Vagina (tissue), 2 donors: ENCODE measurements around the gene DHRS7. TPM values are rescaled to one million over a fixed set of nuclear protein-coding genes. Genes with fewer than 3 reads are reported as not detected.

Experiments
- DNase-seq, 2 donors: peaks; one replicate each; pipeline ENCODE4 v3.0.0-alpha.2; 2017; ENCODE audit errors: extremely low spot score in 2 of 2
- H3K27ac ChIP-seq: fragments of 200-600 bp; sonication (generic); one replicate; pipeline ENCODE4 v1.5.1; 2019
- H3K27me3 ChIP-seq: fragments of 200-600 bp; sonication (generic); one replicate; pipeline ENCODE4 v1.5.1; 2019
- H3K36me3 ChIP-seq, 2 donors: fragments of 200-600 bp; sonication (generic); one replicate each; pipeline ENCODE4 v1.5.1; 2017 to 2019
- H3K4me1 ChIP-seq: fragments of 200-600 bp; sonication (generic); one replicate; pipeline ENCODE4 v1.5.1; 2019
- H3K4me3 ChIP-seq, 2 donors: fragments of 200-600 bp; sonication (generic); 1 replicate in 1 of 2; 2 replicates in 1 of 2; pipeline ENCODE4 v1.5.1; 2016 to 2019
- H3K9me3 ChIP-seq: fragments of 200-600 bp; sonication (generic); one replicate; pipeline ENCODE4 v1.5.1; 2019
- POLR2A ChIP-seq, 2 donors: fragments of 450-650 bp; IDR thresholded peaks; one replicate each; pipeline ENCODE4 v1.6.1; 2017; ENCODE audit warnings: antibody characterized with exemption in 2 of 2, mild to moderate bottlenecking in 2 of 2, moderate library complexity in 2 of 2
- POLR2AphosphoS5 ChIP-seq, 2 donors: sonication (generic); formaldehyde crosslinking; IDR thresholded peaks; one replicate each; pipeline ENCODE4 v1.9.0; 2017; ENCODE audit warnings: antibody characterized with exemption in 2 of 2, mild to moderate bottlenecking in 2 of 2, low read depth in 1 of 2; ENCODE audit not compliant: insufficient read depth in 1 of 2
- intact Hi-C: fragments of 100-400 bp; cut with DNase I; formaldehyde crosslinking; loops from one replicate; pipeline ENCODE4 v1.15.1; 2023
- total RNA-seq: library from RNA; depleted of rRNA; stranded (reverse); fragments of >200 nt; gene quantifications from one replicate; pipeline ENCODE4 v1.2.3, GENCODE V29; 2016
- TF ChIP-seq, protein P1 (sequence below), 3 experiments: fragments of 450-650 bp in 2 of 3; fragments of 200-600 bp in 1 of 3; sonication (generic) in 1 of 3; IDR thresholded peaks; one replicate each; pipeline ENCODE4 v1.5.1; 2017 to 2019; ENCODE audit warnings: antibody characterized with exemption in 3 of 3, mild to moderate bottlenecking in 2 of 3, moderate library complexity in 2 of 3

DHRS7 gene
- total RNA-seq, 1 donor from 2014 or later = 43.0 TPM

DNA sequence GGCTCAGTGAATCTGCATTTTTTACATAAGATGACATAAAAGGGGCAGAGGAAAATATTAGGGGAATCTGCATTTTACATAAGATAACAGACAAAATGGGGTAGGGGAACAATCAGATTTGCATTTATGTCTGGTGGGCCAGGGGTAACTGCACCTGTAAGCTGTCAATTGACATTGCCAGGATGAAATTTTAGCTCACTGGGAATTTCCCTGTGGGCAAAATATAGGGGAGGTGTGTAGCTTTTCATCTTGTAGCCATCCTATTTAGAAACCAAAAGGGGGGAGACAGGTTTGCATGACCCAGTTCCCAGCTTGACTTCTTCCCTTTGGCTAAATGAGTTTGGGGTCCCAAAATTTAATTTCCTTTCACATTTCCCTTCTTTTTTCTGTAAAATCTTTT, 70.0 kb downstream of the DHRS7 start:
- intact Hi-C loops = no loop called here
- Histone ChIP-seq H3K9me3 (no peaks in the 10 kb centered on the region), H3K4me3 (no peak overlapping the region), H3K36me3 (no peaks in the 10 kb centered on the region), H3K4me1 (peaks cover 42% of the 10 kb centered on the region), H3K27ac (no peak overlapping the region), H3K27me3 (no peaks in the 10 kb centered on the region)
- DNase-seq = no peak
- TF ChIP-seq, protein P1, sequence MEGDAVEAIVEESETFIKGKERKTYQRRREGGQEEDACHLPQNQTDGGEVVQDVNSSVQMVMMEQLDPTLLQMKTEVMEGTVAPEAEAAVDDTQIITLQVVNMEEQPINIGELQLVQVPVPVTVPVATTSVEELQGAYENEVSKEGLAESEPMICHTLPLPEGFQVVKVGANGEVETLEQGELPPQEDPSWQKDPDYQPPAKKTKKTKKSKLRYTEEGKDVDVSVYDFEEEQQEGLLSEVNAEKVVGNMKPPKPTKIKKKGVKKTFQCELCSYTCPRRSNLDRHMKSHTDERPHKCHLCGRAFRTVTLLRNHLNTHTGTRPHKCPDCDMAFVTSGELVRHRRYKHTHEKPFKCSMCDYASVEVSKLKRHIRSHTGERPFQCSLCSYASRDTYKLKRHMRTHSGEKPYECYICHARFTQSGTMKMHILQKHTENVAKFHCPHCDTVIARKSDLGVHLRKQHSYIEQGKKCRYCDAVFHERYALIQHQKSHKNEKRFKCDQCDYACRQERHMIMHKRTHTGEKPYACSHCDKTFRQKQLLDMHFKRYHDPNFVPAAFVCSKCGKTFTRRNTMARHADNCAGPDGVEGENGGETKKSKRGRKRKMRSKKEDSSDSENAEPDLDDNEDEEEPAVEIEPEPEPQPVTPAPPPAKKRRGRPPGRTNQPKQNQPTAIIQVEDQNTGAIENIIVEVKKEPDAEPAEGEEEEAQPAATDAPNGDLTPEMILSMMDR (IDR thresholded peaks at IDR 0.05) = no peak
- no peak for TF ChIP-seq POLR2A (IDR thresholded peaks at IDR 0.05)
- no peak for TF ChIP-seq POLR2AphosphoS5 (IDR thresholded peaks at IDR 0.05; ENCODE audit: insufficient read depth in 1 of 2, low read depth in 1 of 2)

DNA sequence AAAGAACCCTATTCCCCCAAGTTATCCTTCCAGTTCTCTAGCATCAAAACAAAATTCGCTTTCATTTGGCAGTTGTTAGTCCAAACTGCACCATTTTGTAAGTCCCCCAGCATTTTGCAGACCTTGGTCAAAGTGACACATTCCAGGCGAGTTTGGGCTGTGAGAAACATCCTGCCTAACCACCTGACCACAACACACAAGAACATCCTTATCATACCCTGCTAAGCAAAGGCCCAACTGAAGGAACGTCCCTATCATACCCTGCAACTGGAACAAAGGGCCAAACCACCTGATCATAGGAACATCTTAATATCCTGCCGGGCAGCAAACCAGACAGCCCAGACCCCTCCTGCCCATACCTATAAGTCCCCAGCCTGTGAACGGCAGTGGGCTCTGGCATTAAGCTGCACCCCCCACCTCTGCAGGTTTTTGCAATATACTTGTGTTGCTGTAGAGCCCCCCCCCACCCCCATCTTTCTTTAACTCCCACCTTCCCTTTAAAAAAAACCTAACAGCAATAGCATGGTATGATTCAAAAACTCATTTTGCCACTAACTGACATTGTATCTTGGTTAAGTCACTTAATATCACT, 70.8 kb downstream of the DHRS7 start:
- Histone ChIP-seq H3K36me3 (no peaks in the 10 kb centered on the region), H3K4me3 (peak overlapping the region in 1 of 2 donors; percentile 11), H3K27me3 (no peaks in the 10 kb centered on the region), H3K4me1 (peaks cover 42% of the 10 kb centered on the region), H3K27ac (no peak overlapping the region), H3K9me3 (no peaks in the 10 kb centered on the region)
- DNase-seq = no peak
- TF ChIP-seq, protein P1 (IDR thresholded peaks at IDR 0.05) = no peak
- intact Hi-C loops = no loop called here

Other genes with a start within 250 kb of the DHRS7 start
- 3.2 TPM for gene LRRC9, start 245.3 kb downstream of the DHRS7 start, total RNA-seq
- gene PCNX4, start 73.5 kb downstream of the DHRS7 start, total RNA-seq = 51.6 TPM
- 33.9 TPM for gene PPM1A, start 83.8 kb upstream of the DHRS7 start, total RNA-seq